Measurements from ENCODE around the gene EXOC8.

Gene EXOC8

GRCh38 chr1:231383159-231383860 is 45.7 kb upstream of the EXOC8 start:
- H3K4me1 ChIP-seq (ENCODE audit: insufficient read depth, poor library complexity, severe bottlenecking): peaks cover 39% of the 10 kb centered on the region
- peak overlapping the region; percentile 35 for H3K27ac ChIP-seq (ENCODE audit: poor library complexity, severe bottlenecking)
- H3K4me3 ChIP-seq (ENCODE audit: severe bottlenecking): no peak overlapping the region
- no peak for DNase-seq (ENCODE audit: low spot score)
- TF ChIP-seq CTCF (IDR thresholded peaks at IDR 0.05; ENCODE audit: poor library complexity, severe bottlenecking): no peak
- H3K27me3 ChIP-seq (ENCODE audit: insufficient read depth, poor library complexity, severe bottlenecking): no peaks in the 10 kb centered on the region
- ATAC-seq (ENCODE audit: low read depth): peak; percentile 82
- no peaks in the 10 kb centered on the region for H3K9me3 ChIP-seq (ENCODE audit: severe bottlenecking)
- H3K36me3 ChIP-seq (ENCODE audit: low read depth): no peaks in the 10 kb centered on the region

GRCh38 chr1:231382426-231382825 is 44.8 kb upstream of the EXOC8 start:
- Histone ChIP-seq H3K9me3 (ENCODE audit: severe bottlenecking) (no peaks in the 10 kb centered on the region), H3K36me3 (ENCODE audit: low read depth) (no peaks in the 10 kb centered on the region), H3K4me3 (ENCODE audit: severe bottlenecking) (no peak overlapping the region), H3K27ac (ENCODE audit: poor library complexity, severe bottlenecking) (no peak overlapping the region), H3K4me1 (ENCODE audit: insufficient read depth, poor library complexity, severe bottlenecking) (peaks cover 31% of the 10 kb centered on the region), H3K27me3 (ENCODE audit: insufficient read depth, poor library complexity, severe bottlenecking) (no peaks in the 10 kb centered on the region)
- no peak for TF ChIP-seq CTCF (IDR thresholded peaks at IDR 0.05; ENCODE audit: poor library complexity, severe bottlenecking)
- no peak for DNase-seq (ENCODE audit: low spot score)
- no peak for ATAC-seq (ENCODE audit: low read depth)

- Histone ChIP-seq H3K36me3 (ENCODE audit: low read depth) (no peaks in the 10 kb centered on the region), H3K9me3 (ENCODE audit: severe bottlenecking) (no peaks in the 10 kb centered on the region), H3K27me3 (ENCODE audit: insufficient read depth, poor library complexity, severe bottlenecking) (no peaks in the 10 kb centered on the region), H3K4me3 (ENCODE audit: severe bottlenecking) (no peak overlapping the region), H3K27ac (ENCODE audit: poor library complexity, severe bottlenecking) (no peak overlapping the region), H3K4me1 (ENCODE audit: insufficient read depth, poor library complexity, severe bottlenecking) (peaks cover 31% of the 10 kb centered on the region)
- TF ChIP-seq CTCF (IDR thresholded peaks at IDR 0.05; ENCODE audit: poor library complexity, severe bottlenecking): no peak
- DNase-seq (ENCODE audit: low spot score) (no peak), ATAC-seq (ENCODE audit: low read depth) (no peak)
Observed at GRCh38 chr1:231381729-231382128, 44.1 kb upstream of the EXOC8 start.

GRCh38 chr1:231376875-231377549 is 39.4 kb upstream of the EXOC8 start:
- Histone ChIP-seq H3K4me3 (ENCODE audit: severe bottlenecking) (no peak overlapping the region), H3K4me1 (ENCODE audit: insufficient read depth, poor library complexity, severe bottlenecking) (no peaks in the 10 kb centered on the region), H3K27ac (ENCODE audit: poor library complexity, severe bottlenecking) (no peak overlapping the region), H3K36me3 (ENCODE audit: low read depth) (no peaks in the 10 kb centered on the region; the same call in 1 of the 2 replicates), H3K9me3 (ENCODE audit: severe bottlenecking) (no peaks in the 10 kb centered on the region), H3K27me3 (ENCODE audit: insufficient read depth, poor library complexity, severe bottlenecking) (no peaks in the 10 kb centered on the region)
- ATAC-seq (ENCODE audit: low read depth): no peak
- no peak for DNase-seq (ENCODE audit: low spot score)
- TF ChIP-seq CTCF (IDR thresholded peaks at IDR 0.05; ENCODE audit: poor library complexity, severe bottlenecking): no peak

- no peak overlapping the region for H3K4me3 ChIP-seq (ENCODE audit: severe bottlenecking)
- H3K27ac ChIP-seq (ENCODE audit: poor library complexity, severe bottlenecking): no peak overlapping the region
- no peaks in the 10 kb centered on the region for H3K27me3 ChIP-seq (ENCODE audit: insufficient read depth, poor library complexity, severe bottlenecking)
- DNase-seq (ENCODE audit: low spot score) (no peak), ATAC-seq (ENCODE audit: low read depth) (no peak)
- TF ChIP-seq CTCF (IDR thresholded peaks at IDR 0.05; ENCODE audit: poor library complexity, severe bottlenecking): no peak
- H3K4me1 ChIP-seq (ENCODE audit: insufficient read depth, poor library complexity, severe bottlenecking): no peaks in the 10 kb centered on the region
- no peaks in the 10 kb centered on the region for H3K9me3 ChIP-seq (ENCODE audit: severe bottlenecking)
- H3K36me3 ChIP-seq (ENCODE audit: low read depth): no peaks in the 10 kb centered on the region; the same call in 1 of the 2 replicates
Observed at GRCh38 chr1:231376101-231376500, 38.4 kb upstream of the EXOC8 start.

All from RWPE2 (cell line).